K562 (cell line): ENCODE results near the gene UAP1. TPM values are rescaled to one million over a fixed set of nuclear protein-coding genes. Genes with fewer than 3 reads are reported as not detected.

ENCODE experiments used
- ATAC-seq: fragments of 200-7000 bp; cut with Tn5 transposase; 3 replicates; pipeline ENCODE4 v1.9.1; 2020; ENCODE audit warnings: moderate library complexity
- BruUV-seq: library from RNA; stranded (reverse); fragments of 400-500 nt; replicated peaks from 2 replicates; lab custom pipeline; 2021; lab: Mats Ljungman, UMichigan
- CTCF ChIA-PET: fragments of 300-600 bp; formaldehyde crosslinking; extraction: SDS; loops from one replicate; lab custom pipeline; 2021; ENCODE audit warnings: low intra/inter-chr PET ratio; lab: Yijun Ruan, JAX
- POLR2A ChIA-PET: fragments of 300-600, 350-650 bp; sonication (Branson Sonifier 250); formaldehyde crosslinking; extraction: SDS; loops from one replicate; lab custom pipeline; 2021; ENCODE audit warnings: antibody characterized with exemption, inconsistent platforms; lab: Yijun Ruan, JAX
- DNase-seq, 4 experiments: peaks; one replicate each; pipeline versions ENCODE4 v3.0.0 to v3.0.0-alpha.2; 2011 to 2018; ENCODE audit warnings: low spot score in 3 of 4, mixed read lengths in 3 of 4; ENCODE audit errors: extremely low read depth in 1 of 4
- FAIRE-seq: peaks from 2 replicates; lab custom pipeline; 2011; peaks lifted over from hg19 to GRCh38; lab: Jason Lieb, UNC
- H2AFZ ChIP-seq: 2 replicates; pipeline ENCODE4 v1.6.0; 2011; ENCODE audit warnings: low read depth, low read length, control low read depth, inconsistent platforms
- H3K27ac ChIP-seq: fragments of 200-600 bp; 3 replicates; pipeline ENCODE4 v1.8.0; 2011; ENCODE audit warnings: low read depth, mild to moderate bottlenecking, control low read depth, inconsistent platforms, low read length, moderate library complexity, mixed read lengths; ENCODE audit errors: extremely low read depth
- H3K27me3 ChIP-seq, 2 experiments: fragments of 300-600 bp in 1 of 2; 2 replicates in 1 of 2; 3 replicates in 1 of 2; pipeline versions ENCODE4 v1.6.0 to v1.8.0; 2011; ENCODE audit warnings: inconsistent platforms in 2 of 2, low read length in 2 of 2, mild to moderate bottlenecking in 1 of 2, mixed read lengths in 1 of 2, moderate library complexity in 1 of 2; ENCODE audit not compliant: control insufficient read depth in 2 of 2, insufficient read depth in 2 of 2
- H3K36me3 ChIP-seq: fragments of 300-600 bp; 3 replicates; pipeline ENCODE4 v1.8.0; 2011; ENCODE audit warnings: mild to moderate bottlenecking, low read length, inconsistent platforms; ENCODE audit not compliant: control insufficient read depth, insufficient read depth
- H3K4me1 ChIP-seq, 2 experiments: fragments of 200-600 bp in 1 of 2; replicated peaks in 1 of 2; 2 replicates in 1 of 2; 3 replicates in 1 of 2; pipeline versions ENCODE4 v1.5.1 to v1.8.0; 2011; ENCODE audit warnings: inconsistent platforms in 2 of 2, low read length in 2 of 2, mild to moderate bottlenecking in 1 of 2, mixed read lengths in 1 of 2, moderate library complexity in 1 of 2; ENCODE audit not compliant: control insufficient read depth in 2 of 2, insufficient read depth in 2 of 2
- H3K4me2 ChIP-seq: 2 replicates; pipeline ENCODE4 v1.6.1; 2011; ENCODE audit warnings: low read length, control low read depth, inconsistent platforms, mixed read lengths; ENCODE audit not compliant: insufficient read depth
- H3K4me3 ChIP-seq: fragments of 200-600 bp; sonication (generic), shearing (Covaris generic); 2 replicates; pipeline ENCODE4 v1.5.1; 2016; ENCODE audit warnings: control low read depth, inconsistent platforms
- H3K79me2 ChIP-seq: fragments of 200-600 bp; 3 replicates; pipeline ENCODE4 v1.8.0; 2011; ENCODE audit warnings: low read length, inconsistent platforms; ENCODE audit not compliant: control insufficient read depth, insufficient read depth
- H3K9ac ChIP-seq, 2 experiments: 2 replicates each; pipeline versions ENCODE4 v1.6.0 to v1.6.1; 2011; ENCODE audit warnings: low read depth in 2 of 2, low read length in 2 of 2, control low read depth in 1 of 2, inconsistent platforms in 1 of 2, mild to moderate bottlenecking in 1 of 2, mixed read lengths in 1 of 2; ENCODE audit not compliant: insufficient read depth in 1 of 2
- H3K9me1 ChIP-seq: one replicate; pipeline ENCODE4 v1.6.0; 2011; ENCODE audit warnings: inconsistent platforms, mild to moderate bottlenecking, low read length, moderate library complexity; ENCODE audit not compliant: control insufficient read depth, insufficient read depth
- H3K9me3 ChIP-seq: replicated peaks from 2 replicates; pipeline ENCODE4 v1.5.1; 2011; ENCODE audit warnings: low read depth, low read length, inconsistent platforms; ENCODE audit not compliant: control insufficient read depth, insufficient read depth
- H4K20me1 ChIP-seq: replicated peaks from 2 replicates; pipeline ENCODE4 v1.6.1; 2011; ENCODE audit warnings: low read length, inconsistent platforms, mixed read lengths; ENCODE audit not compliant: control insufficient read depth, insufficient read depth
- FOSL1 ChIP-seq: fragments of 200-800 bp; sonication (Bioruptor generic); conservative IDR thresholded peaks from 2 replicates; pipeline ENCODE4 v1.6.1; 2016; ENCODE audit warnings: missing genetic modification characterization, missing compliant biosample characterization
- FOXP4 ChIP-seq: sonication (generic); formaldehyde crosslinking; IDR thresholded peaks from 2 replicates; pipeline ENCODE4 v1.8.0; 2022; ENCODE audit warnings: mild to moderate bottlenecking, missing genetic modification reagents, borderline replicate concordance
- MEIS2 ChIP-seq: fragments of 450-650 bp; IDR thresholded peaks from 2 replicates; pipeline ENCODE4 v1.6.1; 2014; ENCODE audit warnings: mild to moderate bottlenecking; ENCODE audit not compliant: partially characterized antibody
- NR0B1 ChIP-seq: fragments of 450-650 bp; IDR thresholded peaks from one replicate; pipeline ENCODE4 v1.6.1; 2018; ENCODE audit warnings: mild to moderate bottlenecking, moderate library complexity; ENCODE audit not compliant: partially characterized antibody
- NR2C1 ChIP-seq, 2 experiments: fragments of 450-650 bp; IDR thresholded peaks; 2 replicates each; pipeline ENCODE4 v1.6.1; 2017; ENCODE audit warnings: mild to moderate bottlenecking in 2 of 2, antibody characterized with exemption in 1 of 2, inconsistent platforms in 1 of 2, missing compliant biosample characterization in 1 of 2, missing genetic modification characterization in 1 of 2
- PBX2 ChIP-seq, 2 experiments: IDR thresholded peaks in 1 of 2; conservative IDR thresholded peaks in 1 of 2; 2 replicates each; pipeline ENCODE4 v1.6.1; 2016; ENCODE audit warnings: low read depth in 2 of 2, mild to moderate bottlenecking in 1 of 2, missing compliant biosample characterization in 1 of 2, missing genetic modification characterization in 1 of 2, moderate library complexity in 1 of 2
- PRPF4 ChIP-seq: fragments of 200-400 bp; formaldehyde crosslinking; IDR thresholded peaks from one replicate; pipeline ENCODE4 v1.6.1; 2017; ENCODE audit warnings: low read length, low read depth, mild to moderate bottlenecking; ENCODE audit not compliant: insufficient read depth, poor library complexity, severe bottlenecking
- ZNF431 ChIP-seq: sonication (generic); formaldehyde crosslinking; IDR thresholded peaks from 2 replicates; pipeline ENCODE4 v1.8.0; 2022; ENCODE audit warnings: mild to moderate bottlenecking, missing genetic modification reagents
- WGBS: fragments of 100-300 bp; shearing (Covaris generic); methylation state at CpG from one replicate; pipeline ENCODE4 v1.1.6; 2016; ENCODE audit warnings: low coverage, mixed read lengths; ENCODE audit not compliant: insufficient coverage; ENCODE audit errors: missing lambda C conversion rate; 5-methylcytosine and 5-hydroxymethylcytosine counted together
- in situ Hi-C: fragments of 300-500 bp; cut with MboI; formaldehyde crosslinking; loops from 4 replicates; pipeline ENCODE4 v1.15.0; 2018; ENCODE audit warnings: inconsistent platforms, mixed read lengths
- intact Hi-C: fragments of 100-400 bp; cut with micrococcal nuclease; formaldehyde crosslinking; loops from 2 replicates; pipeline ENCODE4 v1.14.2; 2022
- polyA plus RNA-seq, 8 experiments: library from polyadenylated mRNA; depleted of rRNA in 4 of 8; stranded (reverse) in 5 of 8; unstranded in 3 of 8; fragments of >200 nt; fragmentation: Nextera tagmentation in 2 of 8; fragmentation: Illumina TruSeq in 1 of 8; extraction: Ambion mirVana in 2 of 8; extraction: Trizol in 1 of 8; gene quantifications; 2 replicates each; pipeline versions ENCODE4 v1.2.1 to v1.2.3, GENCODE V29; 2011 to 2014; ENCODE audit warnings: inconsistent platforms in 1 of 8, missing spikeins in 1 of 8
- total RNA-seq, 7 experiments: library from RNA; depleted of rRNA in 6 of 7; stranded (reverse); fragments of >200 nt in 6 of 7; fragmentation: Illumina TruSeq in 2 of 7; extraction: Trizol in 2 of 7; gene quantifications; 2 replicates each; pipeline versions ENCODE4 v1.2.1 to v1.2.3, GENCODE V29; 2011 to 2021; ENCODE audit warnings: low replicate concordance in 1 of 7

Gene UAP1
- total and polyA plus RNA-seq, 9 of the 15 experiments (the other 6 are each of a cell fraction or from before 2014, with no cell fraction given): 182 to 317 (median 213) TPM

- H4K20me1 ChIP-seq: no peaks in the 10 kb centered on the region
- no peak for TF ChIP-seq ZNF431 (CRISPR knock-in tag)
- TF ChIP-seq MEIS2: peak; percentile 25
- no peak for TF ChIP-seq NR0B1
- no peak for TF ChIP-seq NR2C1 (IDR thresholded peaks at IDR 0.05)
- no peak for TF ChIP-seq NR2C1 (tag; IDR thresholded peaks at IDR 0.05)
- no peak for TF ChIP-seq PRPF4
- TF ChIP-seq PBX2 (CRISPR knock-in tag; IDR thresholded peaks at IDR 0.05; ENCODE audit: low read depth): no peak
- 0 out of 2 replicates have a peak, but pooled peaks have one; percentile 35 for TF ChIP-seq PBX2 (tag; conservative IDR thresholded peaks at IDR 0.05; ENCODE audit: low read depth)
- no peak for TF ChIP-seq FOSL1 (tag)
- TF ChIP-seq FOXP4 (CRISPR knock-in tag): no peak
These were observed 79.6 kb downstream of the UAP1 start for GRCh38 chr1:162641114-162641513.

More at GRCh38 chr1:162641114-162641513, 79.6 kb downstream of the UAP1 start:
- Histone ChIP-seq H3K79me2 (no peaks in the 10 kb centered on the region), H3K27ac (no peak overlapping the region), H3K27me3 (no peaks in the 10 kb centered on the region), H3K4me3 (no peak overlapping the region), H3K9ac (no peak overlapping the region), H3K4me2 (no peak overlapping the region), H2AFZ (no peak overlapping the region), H3K9me1 (no peaks in the 10 kb centered on the region), H3K4me1 (peaks cover 0 to 16% of the 10 kb centered on the region in 2 experiments; a peak in 2 of 5 replicates), H3K9me3 (no peaks in the 10 kb centered on the region), H3K36me3 (no peaks in the 10 kb centered on the region)
- ChIA-PET POLR2A (interaction anchor here (0.8 to 2.8 kb wide), 4 partner anchors 9 to 22 kb away, joined by 3 to 12 read pairs (median 4); partner anchors contain the start of gene DDR2), CTCF (no interaction called here)
- DNase-seq: peak in 1 of 4 experiments; percentile 20
- 15% methylated on average over 2 of the region's 2 CpGs for WGBS
- FAIRE-seq: no peak
- intact Hi-C loops (no loop called here), in situ Hi-C loops (no loop called here)
- ATAC-seq: peak; percentile 57
- BruUV-seq: no TSS peak
